GM19099 (cell line): ENCODE data around the gene IL5RA.

Source experiments
- POLR2A ChIP-seq: IDR thresholded peaks from 3 replicates; pipeline ENCODE4 v1.6.1; 2011; ENCODE audit warnings: low read depth; ENCODE audit not compliant: insufficient read length; ENCODE audit errors: extremely low read depth

Gene IL5RA, protein sequence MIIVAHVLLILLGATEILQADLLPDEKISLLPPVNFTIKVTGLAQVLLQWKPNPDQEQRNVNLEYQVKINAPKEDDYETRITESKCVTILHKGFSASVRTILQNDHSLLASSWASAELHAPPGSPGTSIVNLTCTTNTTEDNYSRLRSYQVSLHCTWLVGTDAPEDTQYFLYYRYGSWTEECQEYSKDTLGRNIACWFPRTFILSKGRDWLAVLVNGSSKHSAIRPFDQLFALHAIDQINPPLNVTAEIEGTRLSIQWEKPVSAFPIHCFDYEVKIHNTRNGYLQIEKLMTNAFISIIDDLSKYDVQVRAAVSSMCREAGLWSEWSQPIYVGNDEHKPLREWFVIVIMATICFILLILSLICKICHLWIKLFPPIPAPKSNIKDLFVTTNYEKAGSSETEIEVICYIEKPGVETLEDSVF

DNA sequence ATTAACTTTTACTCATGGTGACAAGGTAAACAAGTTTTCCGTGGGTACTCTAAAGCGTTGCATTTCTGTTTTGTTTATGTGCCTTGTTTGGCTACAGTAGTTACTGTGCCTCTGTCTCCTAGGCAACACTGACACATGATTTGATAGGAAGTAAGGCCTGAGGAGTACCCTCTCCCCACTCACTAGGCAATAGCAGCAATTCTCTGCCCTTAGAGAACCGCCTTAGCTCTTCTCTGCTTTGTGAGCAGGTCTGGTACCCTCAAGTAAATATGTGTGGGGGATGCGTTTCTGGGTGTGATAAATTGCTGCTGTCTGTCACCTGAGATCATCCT, at the start of gene IL5RA:
Gene IL5RA, minus strand, starts transcription at position 76 of the 332 bp plus-strand sequence. CDS start 5,390 bp downstream, outside the sequence.
- TF ChIP-seq POLR2A: no peak

DNA sequence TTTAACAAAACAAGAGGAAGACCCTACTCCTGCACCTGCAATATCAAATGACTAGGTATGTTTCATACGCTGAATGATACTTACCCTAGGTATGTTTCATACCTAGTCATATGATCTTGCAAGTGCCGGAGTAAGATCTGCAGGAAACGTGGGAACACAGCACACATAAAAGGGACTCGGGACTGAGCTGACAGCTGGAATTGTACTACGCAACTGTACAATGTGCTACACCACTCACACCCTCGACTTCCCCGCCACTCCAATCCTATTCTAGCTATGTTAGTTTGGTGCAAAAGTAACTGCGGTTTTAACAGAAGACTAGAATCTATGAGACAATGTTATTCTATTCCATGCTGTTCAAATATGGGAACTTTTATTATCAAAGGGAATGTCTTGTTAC, 47.3 kb upstream of the IL5RA start:
- no peak for TF ChIP-seq POLR2A

DNA sequence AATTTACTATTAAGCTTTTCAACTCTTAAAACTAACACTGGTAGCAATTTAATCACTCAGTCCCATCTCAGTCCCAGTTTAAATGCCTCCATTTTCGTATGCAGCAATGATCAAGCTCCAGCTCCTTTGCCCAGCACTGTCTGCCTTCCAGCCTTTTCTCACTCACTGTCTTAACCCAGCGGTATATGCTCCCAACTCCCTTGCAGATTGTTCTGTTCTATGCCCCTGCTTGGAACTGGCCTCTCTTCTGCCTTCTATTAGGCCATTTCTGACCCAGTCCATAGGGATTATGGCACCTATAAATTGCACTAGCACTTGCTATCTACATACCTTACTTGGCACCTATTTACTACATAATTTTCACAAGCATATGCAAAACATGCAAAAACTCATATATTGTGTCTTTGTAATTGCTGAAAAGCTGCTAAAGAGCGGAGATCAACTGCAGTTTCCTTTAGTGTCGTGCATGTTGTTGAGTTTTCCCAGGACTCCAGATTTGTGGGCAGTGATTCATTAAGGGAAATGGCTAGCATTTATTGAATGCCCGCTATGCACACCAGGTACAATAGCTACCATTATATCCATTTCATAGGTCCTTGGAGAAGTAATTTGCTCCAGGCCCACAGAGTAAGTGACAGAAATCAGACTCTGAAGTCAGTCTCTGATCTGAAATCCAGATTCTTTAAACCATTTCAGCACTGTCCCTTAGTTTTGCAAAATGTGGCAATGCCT, 44.9 kb upstream of the IL5RA start:
- TF ChIP-seq POLR2A: no peak

DNA sequence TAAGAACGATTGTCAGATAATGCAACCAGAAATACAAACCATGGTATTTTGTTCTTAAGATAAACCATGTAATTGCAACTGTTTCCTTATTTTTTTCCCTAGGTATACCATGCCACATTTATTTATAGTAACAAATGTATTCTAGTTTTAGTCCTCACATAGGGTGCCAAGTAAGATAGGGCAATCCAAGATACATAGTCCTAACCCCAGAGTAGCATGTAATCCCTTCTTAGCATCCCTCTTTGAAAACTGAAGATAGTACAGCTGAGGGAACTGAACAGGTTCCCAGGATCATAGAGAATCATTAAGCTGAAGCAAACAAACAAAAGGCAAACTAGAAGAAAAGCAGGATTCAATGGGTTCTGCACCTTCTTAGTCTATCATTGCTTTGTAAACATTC, 41.3 kb upstream of the IL5RA start:
- TF ChIP-seq POLR2A: no peak

DNA sequence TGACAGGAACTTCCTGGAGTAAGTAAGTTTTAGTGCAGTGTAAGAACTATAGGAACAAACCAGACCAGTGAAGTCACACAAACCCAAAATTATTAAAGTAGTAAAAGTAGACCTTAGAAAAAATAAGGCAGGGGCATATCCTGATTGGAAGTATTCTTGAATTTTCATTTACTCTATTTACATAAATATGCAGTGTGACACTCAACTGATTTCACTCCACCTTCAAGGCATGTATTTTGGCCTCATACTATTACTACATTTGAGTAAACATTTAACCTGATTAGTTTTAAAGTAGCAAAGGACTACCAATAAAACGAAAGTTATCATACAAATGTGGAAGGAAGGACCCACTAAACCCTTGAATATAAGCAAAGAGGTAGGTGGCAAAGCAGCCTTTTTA, 39.4 kb upstream of the IL5RA start:
- no peak for TF ChIP-seq POLR2A

DNA sequence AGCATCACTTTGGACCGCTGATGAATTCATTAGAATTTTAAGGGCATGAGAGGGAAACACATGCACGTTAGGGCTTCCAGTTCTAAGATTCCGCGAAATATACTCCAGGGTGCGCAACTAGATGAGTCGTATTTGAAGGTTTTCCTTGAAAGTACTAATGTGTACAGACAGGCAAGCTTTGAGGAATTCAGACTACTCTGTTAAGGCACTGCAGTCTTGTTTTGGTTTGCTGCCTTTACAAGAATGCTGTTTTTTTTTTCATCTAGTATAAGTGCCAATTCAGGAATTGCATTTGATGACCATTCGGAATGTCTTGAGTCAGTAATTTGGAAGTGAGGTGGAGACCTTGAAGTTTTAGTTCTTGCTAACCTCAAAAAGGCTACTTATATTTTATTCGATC, 35.7 kb upstream of the IL5RA start:
- no peak for TF ChIP-seq POLR2A

DNA sequence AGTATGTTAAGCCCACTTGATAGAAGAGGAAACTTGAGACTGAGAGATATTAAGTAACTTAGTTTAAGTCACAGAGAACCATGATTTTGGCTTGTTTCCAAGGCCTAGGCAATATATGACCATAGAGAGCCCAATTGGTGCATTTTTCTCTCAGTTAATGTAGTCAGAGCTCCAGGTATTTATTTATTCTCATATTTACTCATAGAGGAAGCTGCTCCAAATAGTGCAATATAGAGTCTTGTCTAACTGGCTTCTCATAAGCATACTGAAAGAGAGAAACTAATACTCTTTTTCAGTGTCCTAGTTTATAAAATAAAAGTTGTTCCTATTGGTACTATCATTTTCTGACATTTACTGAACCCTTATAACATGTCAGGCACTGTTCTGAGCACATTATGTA, 31.8 kb upstream of the IL5RA start:
- TF ChIP-seq POLR2A: no peak

DNA sequence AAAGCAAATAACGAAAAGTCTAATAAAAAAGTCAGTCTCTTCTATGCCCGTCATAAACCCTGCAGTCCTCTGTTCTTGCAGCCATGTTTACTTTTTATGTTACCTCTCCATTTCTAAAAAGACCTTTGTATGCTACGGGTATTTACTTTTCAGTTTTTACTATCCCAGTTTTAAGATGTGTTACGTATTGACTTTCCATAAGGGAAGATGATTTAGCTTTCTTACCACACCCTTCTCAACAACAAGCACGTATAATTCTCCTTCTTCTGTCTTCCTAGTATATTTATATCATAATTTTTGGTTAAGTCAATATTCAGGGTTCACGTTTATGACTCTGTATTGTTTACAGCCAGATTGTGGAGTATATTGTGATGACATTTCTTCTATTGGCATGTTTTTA, 27.4 kb upstream of the IL5RA start:
- TF ChIP-seq POLR2A: no peak

DNA sequence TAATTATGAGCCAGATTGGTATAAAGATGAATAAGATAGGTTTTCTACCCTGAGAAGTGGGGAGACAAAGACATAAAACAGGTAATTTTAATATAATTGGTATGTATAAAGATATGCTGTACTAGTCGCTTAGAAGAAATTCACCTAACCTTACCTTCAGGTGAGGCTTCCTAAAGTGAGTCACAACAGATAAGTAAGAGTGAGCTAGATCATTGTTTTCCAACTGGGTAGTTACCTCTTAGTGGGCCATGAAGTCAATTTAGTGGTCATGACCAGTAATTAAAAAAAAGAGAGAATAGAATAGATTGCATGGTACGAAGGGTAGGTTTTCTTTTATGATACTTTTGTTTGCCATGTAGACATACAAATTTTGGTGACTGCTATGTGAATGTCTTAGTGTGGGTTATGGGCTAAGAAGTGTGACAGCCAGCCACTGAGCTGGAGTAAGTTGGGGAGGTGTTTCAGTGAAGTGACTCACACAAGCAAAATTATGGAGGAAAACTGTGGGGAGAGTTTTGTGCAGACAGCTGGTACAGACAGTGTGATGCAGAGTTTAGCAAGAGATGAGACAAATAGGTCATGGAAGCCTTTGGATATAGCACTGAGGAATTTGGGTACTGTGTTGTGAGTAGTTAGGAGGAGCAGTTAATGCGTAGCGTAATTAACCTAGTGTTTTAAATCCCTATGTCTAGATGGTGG, 24.7 kb upstream of the IL5RA start:
- no peak for TF ChIP-seq POLR2A

DNA sequence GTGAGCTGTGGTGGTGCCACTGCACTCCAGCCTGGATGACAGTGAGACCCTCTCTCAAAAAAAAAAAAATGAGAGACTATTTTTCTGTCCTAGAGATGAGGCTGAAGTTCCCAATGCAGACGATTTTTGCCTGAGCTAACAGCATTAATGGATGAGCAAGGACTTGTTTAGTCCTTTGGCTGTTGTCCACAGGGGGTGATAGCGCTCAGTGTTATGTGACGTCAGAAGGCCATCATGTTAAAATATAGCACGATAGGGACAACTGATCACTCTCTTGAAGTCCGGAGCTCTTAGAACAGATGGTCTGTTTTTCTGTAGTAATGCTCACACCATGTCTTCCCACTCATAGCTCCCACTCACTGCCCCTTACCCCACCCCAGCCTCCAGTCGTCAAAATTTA, 23.3 kb upstream of the IL5RA start:
- no peak for TF ChIP-seq POLR2A

DNA sequence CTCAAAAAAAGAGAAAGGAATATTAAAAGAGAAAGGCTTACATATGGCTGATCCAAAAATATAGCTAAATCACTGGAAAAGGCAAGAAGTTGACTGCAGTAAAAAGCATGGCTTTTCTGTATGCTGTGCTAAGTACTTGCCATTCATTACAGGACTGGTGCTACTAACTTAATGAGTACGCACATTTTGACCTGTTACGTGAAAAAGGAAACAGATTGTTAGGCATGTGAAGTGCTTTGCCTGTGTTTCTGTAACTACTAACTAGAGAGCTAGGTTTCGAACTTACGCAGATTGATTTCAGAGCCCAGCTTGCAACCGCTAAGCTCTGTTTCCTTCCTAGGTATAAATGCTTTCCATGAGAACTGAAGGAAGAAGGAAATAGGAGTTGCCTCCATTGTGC, 19.4 kb upstream of the IL5RA start:
- TF ChIP-seq POLR2A: no peak

DNA sequence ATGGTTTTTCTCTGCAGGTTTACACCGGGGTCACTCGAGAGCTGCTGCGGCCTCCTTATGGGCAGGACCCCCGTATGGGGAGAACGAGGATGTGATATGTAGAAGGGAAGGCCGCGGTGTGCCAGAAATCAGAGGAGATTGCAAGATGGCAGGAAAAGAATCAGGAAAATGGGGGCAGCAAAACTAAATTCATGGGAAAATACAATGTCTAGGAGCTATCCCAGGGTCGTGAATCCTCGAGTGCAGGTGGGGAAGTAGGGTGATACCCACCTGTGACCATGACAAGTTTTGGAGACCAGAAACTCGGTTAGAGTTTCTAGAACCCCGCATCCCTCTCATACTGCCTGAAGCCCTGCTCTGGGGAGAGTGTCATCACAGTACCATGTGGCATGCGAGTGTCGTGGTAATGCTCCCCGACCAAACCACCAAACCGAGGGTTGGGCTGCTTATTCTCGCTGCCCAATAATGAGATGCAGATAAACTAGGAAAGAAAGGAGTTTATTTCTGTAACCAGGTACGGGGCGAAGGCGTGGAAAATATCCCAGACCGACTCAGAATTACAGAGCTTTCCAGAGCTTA, 17.3 kb upstream of the IL5RA start:
- no peak for TF ChIP-seq POLR2A

DNA sequence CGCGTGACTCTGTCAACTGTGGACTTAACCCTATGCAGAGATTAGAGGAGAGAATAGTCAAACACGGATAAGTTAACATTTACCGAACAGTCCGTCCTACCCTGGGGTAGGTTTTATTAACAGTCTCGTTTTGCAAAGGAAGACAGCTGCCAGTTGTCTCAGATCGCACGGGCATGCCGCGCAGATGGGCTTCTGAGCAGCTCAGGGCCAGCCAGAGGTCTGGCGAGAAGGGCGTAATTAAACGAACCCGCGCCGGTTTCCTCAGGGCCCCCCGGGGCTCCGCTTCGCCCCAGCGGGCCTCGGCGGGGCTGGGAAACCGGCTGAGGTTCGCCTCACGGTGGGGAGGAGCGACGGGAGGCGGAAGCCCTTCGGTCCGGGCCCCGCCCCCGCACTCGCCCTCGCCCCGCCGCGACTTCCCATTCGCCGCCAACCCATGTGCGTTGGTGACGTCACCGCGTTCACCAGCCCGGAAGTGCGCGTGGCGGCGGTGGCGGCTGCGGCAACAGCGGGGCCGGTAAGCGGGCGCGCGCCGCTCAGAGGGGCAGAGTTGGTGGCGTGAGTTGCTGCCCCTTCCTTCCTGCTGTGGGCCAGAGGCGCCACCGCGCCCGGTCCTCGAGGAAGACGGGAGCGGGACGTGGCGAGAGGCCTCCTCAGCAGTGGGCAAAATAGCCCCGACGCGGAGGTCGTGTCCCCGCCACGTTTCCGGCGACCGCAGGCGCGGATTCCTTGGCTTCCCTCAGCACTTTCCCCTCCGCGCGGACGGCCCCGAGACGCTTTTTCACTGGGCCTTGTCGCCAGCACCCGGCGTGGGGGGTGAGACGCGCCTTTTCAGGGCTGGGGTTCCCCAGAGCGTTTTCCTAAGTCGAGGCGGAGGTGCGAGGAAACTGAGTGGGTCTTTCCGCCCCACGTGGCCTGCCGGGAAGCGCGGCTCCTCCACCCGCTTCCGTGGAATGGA, 16.6 kb upstream of the IL5RA start, which contains the start of gene TRNT1:
Gene TRNT1, plus strand, starts transcription at position 464 of the 955 bp plus-strand sequence. CDS start 2,101 bp downstream, outside the sequence.
- TF ChIP-seq POLR2A: peak; percentile 89

DNA sequence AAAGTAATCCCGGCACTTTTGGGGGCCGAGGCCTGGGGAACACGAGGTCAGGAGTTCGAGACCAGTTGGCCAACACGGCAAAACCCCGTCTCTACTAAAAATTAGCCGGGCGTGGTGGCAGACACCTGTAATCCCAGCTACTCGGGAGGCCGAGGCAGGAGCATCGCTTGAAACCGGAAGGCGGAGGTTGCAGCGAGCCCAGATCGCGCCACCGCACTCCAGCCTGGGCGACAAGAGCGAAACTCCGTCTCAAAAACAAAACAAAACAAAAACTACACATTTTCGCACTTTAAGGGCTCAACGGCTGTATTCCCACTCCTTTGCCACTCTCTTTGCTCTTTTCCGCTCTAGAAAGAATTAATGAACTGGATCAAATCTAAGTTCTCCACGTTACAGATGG, 15.8 kb upstream of the IL5RA start:
- TF ChIP-seq POLR2A: no peak
